HG02981 (cell line): ENCODE data around the gene TDRD1.

Source experiments
- ATAC-seq: cut with Tn5 transposase; IDR thresholded peaks from one replicate; pipeline ENCODE4 v1.9.1; 2021; ENCODE audit warnings: mild to moderate bottlenecking, moderate library complexity; ENCODE audit not compliant: unreplicated experiment

The TDRD1 gene

DNA sequence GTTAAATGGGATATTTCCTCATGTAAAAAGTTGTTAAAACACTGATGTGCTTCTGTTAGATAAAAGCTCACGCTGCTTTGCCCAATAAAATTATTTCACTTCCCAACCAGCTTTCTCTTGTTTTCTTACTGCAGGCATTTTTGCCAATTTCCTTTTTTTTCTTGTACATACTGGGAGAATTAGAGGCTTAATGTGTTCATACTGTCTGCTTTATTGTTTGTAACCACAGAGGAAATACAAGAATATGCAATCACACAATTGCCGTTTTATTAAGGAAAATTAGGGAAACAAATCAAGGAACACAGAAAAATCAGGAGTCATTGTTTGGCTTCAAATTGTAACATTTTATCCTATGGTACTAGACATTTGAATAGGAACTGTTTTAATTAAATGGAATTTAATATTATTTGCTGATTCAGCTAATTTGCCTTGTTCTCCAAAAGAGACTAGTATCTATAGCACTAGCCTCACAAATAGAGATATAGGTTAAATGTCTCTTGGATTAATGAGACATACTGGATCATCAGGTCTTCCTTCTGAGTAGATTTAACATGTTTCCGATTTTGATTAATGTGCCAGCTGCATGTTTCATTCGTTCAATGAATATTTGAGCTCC is 53.5 kb downstream of the TDRD1 start:
- ATAC-seq = no peak

DNA sequence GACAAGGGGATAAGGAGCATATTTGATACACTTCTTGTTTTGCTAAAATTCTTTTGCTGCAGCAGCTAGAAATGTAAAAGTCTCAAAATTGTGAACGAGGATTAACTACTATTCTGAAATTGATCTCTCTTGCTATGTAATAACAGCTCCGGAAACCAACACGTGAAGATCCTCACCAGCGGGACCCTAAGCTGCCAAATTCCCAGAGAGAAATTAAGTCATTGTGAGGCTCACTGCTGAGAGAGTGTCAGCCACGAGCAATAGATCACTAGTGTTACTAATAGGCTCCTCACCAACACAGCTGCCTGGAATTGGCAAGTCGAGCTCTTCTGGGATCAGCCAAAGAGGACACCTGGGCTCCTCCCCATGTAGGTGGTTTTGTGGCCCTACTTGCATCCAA is 54.3 kb downstream of the TDRD1 start:
- ATAC-seq = no peak

DNA sequence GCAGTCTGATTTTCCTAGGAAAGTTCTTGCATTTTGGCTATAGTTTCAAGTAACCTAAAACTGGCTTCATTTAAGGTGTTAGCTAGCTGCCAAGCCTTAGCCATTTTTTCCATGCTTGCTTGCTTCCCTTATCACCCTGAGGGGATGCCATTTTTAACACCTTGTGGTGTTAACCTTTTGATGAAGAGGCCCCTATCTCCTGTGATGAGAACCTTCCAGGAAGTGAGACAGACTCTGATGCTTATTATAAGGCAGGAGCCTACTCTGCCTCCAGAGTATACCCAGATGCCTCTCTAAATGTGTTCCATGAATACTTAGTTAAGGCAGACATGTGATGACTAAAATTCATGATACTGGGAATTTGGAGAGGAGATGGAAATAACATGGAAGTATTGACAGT is 55.0 kb downstream of the TDRD1 start:
- no peak for ATAC-seq

DNA sequence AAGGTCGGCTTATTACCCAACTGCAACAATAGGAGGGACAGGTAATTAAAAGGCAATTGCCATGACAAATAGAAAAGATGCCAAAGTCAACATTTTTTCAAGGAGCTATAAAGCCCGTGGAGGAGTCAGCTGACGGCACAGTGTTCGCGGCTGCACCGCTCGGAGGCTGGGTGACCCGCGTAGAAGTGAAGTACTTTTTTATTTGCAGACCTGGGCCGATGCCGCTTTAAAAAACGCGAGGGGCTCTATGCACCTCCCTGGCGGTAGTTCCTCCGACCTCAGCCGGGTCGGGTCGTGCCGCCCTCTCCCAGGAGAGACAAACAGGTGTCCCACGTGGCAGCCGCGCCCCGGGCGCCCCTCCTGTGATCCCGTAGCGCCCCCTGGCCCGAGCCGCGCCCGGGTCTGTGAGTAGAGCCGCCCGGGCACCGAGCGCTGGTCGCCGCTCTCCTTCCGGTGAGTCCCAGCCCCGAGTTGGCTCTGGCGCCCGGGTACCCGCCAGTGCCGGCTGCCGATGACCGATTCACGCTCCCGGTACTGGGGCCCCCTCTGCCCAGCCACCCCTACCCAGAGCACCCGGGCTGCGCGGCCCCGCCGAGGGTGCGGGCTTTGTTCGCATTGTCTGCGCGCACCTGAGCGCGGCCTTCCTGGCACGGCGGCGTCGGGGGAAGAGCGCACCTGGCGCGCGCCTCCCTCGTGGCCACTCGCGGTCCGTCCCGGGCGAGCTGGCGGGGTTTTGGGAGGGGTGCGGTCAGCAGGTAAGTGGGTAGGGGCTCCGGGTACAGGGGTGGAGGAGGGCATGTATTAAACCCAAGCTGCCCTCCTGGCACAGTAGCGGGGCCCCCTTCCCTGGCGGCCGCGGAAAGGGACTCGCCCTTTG is 60.2 kb downstream of the TDRD1 start, which contains the start of gene VWA2:
VWA2 (plus strand) TSS at position 138 of the 877 bp plus-strand sequence. CDS start 9,460 bp downstream, outside the sequence.
- no peak for ATAC-seq

DNA sequence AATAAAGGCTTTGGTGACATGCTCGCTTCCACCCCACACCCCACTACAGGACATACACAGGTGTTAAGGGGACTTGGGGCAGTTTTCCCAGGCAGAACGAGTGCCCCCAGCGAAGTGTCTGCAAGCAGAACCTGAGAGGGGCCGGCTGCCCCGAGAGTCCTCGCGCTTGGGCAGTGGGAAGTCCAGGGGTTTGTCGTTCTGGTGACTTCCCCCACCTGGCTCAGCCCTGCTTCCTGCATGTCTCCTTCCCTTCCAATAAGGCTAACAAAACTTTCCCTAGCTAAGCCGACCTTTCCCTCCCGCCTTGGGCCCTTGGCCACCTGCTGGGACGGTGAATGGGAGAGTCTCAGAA is 60.8 kb downstream of the TDRD1 start:
- no peak for ATAC-seq

DNA sequence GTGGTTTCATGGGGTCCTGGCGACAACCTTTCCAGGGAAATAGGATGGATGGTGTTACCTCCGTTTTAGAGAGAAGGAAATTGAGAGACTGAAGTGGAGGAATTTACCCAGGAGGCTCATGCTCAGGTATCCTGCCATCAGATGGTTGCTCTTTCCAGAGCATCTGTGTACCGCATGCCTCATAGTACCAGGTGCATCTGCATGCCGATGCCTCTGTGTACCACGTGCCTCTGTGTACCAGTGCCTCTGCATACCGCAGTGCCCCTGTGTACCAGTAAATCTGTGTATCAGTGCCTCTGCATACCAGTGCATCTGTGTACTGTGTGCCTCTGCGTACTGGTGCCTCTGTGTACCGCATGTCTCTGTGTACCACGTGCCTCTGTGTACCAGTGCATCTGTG is 63.1 kb downstream of the TDRD1 start:
- ATAC-seq = no peak

DNA sequence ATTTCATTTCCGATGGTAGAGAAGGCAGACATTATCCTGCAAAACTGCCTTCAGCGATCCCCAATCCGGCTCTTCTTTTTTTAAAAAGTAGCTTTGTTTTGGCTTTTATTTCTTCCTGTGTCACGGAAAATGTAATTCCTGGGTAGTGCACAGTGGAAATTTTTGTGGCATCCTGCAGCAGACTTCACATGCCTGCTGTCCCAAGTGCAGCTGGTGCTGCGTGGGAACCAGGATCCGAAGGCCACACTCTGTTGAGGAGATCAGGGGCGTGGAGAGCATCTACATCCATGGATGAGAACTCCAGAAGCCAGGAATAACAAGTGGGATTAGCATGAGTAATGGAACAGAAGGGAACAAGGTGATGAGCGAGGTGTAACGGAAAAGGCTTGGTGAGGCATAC is 64.5 kb downstream of the TDRD1 start:
- ATAC-seq = no peak

DNA sequence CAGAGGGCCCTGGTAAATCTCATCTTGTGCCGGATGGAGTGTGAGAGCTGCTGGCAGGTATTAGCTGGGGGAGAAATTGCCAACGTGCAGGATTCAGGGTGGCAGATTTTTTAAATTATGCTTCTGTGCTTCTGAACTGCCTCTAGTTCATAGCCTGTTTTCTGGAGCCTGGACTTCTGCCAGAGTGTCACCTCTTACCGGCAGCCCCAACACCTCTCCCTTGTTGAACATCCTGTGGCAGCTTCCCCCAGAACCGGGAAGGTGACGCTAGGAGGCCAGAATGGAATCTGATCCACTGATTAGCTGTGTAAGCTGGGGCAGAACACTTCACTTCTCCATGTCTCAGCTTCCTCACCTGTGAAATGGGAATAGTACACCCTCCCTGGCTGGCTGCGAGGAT is 65.0 kb downstream of the TDRD1 start:
- no peak for ATAC-seq

DNA sequence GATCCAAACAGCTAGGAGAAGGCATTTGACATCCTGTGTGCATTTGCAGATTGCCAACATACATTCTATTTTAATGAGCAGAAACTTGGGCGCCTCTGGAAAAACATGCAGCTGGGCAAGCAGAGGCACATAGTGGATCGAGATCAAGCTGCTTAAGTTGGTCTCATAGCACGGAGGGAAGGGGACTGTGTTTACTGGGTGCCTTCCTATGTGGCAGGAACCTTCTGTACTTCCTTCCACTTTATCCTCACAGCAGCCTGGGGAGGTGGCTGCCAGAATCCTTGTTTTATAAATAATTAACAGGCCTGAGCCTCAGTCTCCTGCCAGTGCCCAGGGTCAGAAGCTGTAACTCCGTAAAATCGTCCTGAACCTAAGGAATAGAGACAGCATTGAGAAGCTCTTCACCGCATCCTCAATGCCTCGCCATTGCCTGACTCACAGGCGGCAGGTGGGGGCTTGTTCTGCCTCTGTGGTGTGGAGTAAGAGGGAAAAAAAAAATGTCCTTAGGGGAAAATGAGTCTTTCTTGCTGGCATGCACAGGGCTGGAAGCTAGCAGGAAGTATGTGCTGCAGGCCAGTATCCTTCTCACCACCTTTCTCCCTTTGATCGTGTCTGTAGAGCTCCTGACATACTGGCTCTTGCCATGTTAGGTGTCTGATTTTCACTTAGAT is 66.1 kb downstream of the TDRD1 start:
- ATAC-seq = no peak

DNA sequence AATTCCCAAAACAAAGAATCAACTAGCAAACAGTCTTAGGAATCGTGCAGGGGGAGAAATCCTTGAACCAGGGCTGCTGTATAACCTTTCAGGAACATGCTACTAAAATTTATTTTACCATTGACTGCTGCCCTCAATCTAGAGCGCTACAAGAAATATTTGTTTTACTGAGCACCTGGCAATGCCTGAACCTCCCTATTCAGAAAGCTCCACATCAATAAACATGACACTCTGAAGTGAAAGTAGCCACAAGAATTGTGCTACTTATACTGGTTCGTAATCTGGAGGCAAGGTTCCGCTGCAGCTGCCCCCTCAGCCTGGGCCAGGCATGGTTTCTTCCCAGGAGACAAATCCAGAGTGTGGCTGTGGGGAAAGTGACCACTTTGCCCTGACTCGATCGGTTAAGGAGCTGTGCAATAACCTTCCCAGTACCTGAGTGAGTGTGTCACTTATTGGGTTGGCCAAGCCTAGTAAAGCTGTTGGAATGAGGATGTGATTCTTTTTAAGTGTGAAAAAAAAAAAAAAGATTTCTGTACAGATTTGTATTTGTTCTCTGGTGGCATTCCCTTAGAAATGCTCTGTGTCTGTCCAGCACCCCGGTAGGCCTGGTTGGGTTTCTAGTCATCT is 67.6 kb downstream of the TDRD1 start:
- ATAC-seq = no peak

DNA sequence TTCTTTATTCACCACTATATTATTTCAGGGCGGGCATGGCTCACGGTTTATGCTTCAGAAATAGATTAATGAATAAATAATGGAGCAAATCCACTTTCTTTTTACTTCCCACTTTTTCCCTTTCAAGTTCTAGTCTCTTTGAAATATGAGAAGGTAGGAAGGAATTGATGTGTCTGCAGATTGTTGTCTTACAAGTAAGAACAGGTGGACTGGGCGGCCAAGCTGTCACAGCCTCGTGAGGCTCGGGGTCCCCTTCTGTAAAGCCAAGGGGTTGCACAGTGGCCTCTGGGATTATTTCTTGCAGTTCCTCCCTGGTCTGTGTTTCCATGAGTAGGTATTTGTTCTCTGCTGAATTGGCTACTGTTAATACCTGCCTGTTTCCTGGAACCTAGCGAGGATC is 71.1 kb downstream of the TDRD1 start:
- ATAC-seq = no peak

DNA sequence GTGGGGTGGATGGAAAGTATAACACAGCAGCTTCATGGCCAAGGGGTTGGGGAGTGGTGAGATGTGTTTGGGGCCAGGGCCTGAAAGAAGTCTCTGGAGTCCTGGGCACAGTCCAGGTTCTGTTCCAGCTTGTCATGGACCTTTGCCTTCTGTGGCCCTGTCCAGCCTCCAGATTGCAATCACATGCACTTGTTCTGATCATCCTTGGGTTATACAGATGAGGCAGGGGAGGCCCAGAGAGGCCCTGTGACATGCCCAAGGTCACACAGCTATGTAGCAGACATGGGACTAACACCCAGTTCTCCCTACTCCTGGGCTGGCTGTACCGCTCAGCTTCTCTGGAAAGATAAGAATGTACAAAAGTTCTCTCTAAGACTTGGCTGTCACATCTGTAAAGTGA is 71.6 kb downstream of the TDRD1 start:
- ATAC-seq = no peak

DNA sequence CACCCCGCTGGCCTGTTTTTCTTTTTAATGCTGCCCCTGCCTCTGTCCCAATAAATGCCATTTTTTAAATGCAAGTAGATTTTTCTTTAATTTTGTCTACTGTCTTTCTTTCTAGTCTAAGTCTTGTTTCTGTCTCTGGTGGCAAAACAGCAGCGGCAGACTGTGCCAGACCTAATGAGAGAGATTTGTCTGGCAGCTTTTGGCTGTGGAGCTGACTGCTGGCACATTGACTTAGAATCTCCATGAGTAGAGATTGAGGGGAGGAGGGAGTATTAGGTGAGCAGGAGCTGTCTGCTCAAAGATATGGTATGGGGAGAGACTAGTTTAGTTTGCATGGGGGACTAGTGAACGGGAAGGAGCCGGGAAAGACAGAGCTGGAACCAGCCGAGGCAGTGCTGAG is 72.9 kb downstream of the TDRD1 start:
- ATAC-seq = no peak

DNA sequence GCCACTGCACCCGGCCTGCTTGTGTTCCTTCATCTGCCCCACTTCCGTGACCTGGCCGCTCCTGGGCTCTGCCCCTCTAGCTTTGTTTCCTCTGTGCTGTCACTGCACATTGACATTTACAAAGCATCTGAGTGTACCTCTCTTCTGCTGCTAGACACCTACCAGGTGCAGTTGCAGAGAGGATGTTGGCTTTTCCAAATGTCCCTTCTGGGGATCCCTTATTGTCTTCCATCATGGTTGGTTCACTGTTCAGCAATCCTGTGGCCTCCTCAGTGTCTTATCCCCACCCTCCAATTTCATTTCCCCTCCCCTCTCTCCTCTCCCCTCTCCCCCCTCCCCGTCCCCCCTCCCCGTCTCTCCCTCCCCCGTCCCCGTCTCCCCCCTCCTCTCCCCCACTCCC is 73.7 kb downstream of the TDRD1 start:
- ATAC-seq = no peak

DNA sequence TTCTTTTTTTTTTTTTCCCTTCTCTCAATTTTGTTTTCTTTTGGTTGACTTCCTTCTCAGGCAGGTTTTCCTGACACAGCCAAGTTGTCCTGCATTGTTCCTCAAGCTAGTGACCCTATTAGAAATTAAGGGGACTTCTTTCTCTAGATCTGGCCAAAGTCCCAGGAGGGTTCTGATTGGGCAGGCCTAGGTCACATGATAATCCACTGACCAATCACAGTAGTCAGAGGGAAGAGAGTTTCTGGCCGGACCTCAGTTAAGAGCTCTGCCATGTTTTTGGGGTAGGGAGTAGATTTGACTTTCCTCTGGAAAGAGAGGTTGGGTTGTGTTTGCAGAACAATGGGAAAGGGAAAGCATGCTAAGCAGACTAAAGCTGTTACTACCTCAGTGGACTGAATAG is 76.1 kb downstream of the TDRD1 start:
- ATAC-seq = no peak

DNA sequence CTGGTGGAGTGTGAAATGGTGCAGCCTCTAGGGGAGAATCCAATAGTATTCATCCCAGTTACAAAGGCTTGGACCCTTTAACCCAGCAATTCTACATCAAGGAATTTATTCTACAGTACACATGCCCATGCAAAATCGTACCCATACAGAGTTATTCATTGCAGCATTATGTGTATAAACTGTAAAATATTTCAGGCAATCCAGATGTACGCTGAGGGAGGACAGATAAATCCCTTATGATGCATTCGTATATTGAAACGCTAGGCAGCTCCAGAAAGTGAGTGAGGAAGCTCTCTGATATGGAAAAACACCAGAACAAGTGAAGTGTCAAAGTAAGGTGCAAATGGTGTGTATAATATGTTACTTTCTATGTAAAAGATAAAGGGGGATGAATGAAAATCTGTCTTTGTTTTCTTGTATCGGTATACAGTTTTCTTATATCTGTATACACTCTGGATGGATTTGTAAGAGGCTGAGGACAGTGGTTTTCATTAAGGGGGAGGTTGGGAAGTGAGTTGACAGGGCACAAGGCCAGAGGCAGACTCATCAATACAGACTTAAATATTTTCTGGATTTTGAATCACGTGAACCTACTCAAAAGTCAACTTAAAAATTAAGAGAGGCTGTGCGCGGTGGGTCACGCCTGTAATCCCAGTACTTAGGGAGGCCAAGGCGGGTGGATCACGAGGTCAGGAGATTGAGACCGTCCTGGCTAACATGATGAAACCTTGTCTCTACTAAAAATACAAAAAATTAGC is 77.0 kb downstream of the TDRD1 start:
- no peak for ATAC-seq

DNA sequence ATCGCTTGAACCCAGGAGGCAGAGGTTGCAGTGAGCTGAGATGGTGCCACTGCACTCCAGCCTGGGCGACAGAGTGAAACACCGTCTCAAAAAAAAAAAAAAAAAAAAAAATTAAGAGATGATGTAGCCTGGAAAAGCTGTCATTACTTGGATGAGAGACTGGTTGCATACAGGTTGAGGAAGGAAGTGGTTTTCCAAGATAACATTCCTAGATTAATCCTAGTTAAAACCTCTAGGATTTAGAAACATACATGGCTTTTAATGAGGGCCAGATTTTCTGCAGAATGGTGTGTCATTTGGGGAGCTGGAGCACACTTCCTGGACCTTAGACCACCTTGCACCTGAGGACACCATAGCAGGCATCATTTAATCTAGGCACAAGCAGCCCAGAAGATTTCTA is 77.7 kb downstream of the TDRD1 start:
- no peak for ATAC-seq

DNA sequence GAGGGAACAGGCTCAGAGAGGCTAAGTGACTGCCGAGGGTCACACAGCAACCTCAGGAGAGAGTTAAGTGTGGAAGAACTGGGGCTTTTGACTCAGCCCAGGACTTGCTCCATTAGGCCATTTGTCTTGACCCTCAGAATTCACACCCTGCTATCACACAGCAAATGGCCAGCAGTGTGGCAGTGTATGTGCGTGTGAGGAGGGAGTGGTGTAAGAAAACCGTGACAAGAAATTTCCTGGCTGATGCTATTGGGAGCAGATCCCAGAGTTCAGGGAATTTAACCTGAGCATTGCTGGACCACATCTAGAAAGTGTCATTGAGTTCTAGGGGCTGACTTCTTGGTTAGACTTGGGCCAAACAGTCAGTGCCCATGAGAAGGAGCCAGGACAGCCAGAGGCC is 78.3 kb downstream of the TDRD1 start:
- ATAC-seq = no peak

DNA sequence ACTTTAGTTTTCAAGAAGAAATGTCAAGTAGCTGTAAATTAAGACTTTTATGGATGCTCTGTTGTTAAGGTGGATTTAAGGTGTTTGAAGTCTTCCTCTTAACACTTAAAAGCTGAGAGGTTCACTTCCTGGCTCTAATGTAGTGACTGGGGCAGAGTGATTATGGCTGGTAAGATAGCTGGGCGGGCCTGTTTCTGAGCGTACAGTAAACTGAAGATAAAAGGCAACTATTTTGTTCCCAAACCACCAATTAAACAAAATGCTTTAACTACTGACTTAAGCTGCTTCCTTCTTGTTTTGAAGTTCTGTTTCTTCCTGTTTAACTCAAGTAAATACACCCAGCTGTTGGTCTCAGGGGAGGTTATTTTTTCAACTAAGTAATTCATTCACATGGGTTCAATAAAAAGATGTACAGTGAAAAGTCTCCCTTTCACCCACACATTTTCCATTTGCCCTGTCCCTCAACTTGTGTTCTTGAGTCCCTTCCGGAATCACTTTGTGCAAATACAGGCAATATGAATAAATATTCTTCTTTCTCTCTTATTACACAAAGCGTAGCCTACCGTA is 79.2 kb downstream of the TDRD1 start:
- no peak for ATAC-seq

DNA sequence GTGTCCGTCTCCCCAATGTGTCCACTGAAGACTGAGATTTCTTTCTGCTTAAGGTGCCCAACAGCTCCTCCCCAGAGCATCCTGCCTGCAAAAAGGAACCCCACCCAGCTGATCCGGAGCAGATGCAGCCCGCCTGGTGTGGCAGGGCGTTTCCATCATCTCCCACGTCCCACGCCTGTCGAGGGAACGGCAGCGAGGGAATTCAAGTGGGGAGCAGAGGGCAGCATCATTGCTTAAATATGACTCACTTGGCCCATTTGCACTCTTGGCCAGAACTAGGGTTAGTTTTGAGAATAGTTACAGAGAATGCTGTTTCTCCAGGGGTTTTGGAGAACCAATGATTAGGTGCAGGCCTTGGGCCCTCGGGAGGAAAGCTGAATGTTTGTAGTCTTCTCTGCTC is 80.7 kb downstream of the TDRD1 start:
- ATAC-seq = no peak

DNA sequence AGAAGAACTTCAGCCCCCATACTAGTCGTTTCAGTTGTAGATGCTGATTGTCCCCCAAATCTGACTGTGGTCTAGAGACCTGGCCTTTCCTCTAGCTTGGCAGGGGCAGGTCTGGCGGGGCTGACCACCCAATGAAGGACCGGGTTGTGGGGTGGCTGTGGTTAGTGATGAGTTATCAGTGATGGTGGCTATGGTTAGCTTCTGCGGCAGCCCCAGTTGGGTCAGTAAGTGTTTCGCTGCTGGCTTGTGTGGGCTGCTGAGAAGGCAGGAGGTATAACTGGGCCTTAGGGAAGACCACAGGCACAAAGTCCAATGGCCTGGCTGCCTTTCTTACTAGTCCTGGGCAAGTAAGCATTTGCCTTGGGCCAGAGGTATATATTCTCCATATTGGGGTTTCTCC is 81.2 kb downstream of the TDRD1 start:
- ATAC-seq = no peak
